GM18511 (cell line): ENCODE data around the gene CCNH.

Experiments
- ATAC-seq: cut with Tn5 transposase; IDR thresholded peaks from one replicate; pipeline ENCODE4 v1.9.1; 2021; ENCODE audit warnings: mild to moderate bottlenecking, moderate library complexity; ENCODE audit not compliant: unreplicated experiment

CCNH gene

GRCh38 chr5:87361536-87362213 is 51.1 kb downstream of the CCNH start:
- no peak for ATAC-seq

- ATAC-seq, result no peak
Measured at GRCh38 chr5:87361031-87361445, 51.7 kb downstream of the CCNH start.

GRCh38 chr5:87360132-87360531 is 52.6 kb downstream of the CCNH start:
- no peak for ATAC-seq

GRCh38 chr5:87359106-87359505 is 53.6 kb downstream of the CCNH start:
- no peak for ATAC-seq

GRCh38 chr5:87354496-87354895 is 58.2 kb downstream of the CCNH start:
- peak; percentile 99 for ATAC-seq

GRCh38 chr5:87347841-87348240 is 64.9 kb downstream of the CCNH start:
- no peak for ATAC-seq

GRCh38 chr5:87347272-87347671 is 65.5 kb downstream of the CCNH start:
- peak; percentile 81 for ATAC-seq
